Left hindlimb (tissue), 1 donor: Measurements from ENCODE around the gene C17orf75.
"Not testable (repeated sequence)": the region's sequence is repeated elsewhere in the genome, so short reads cannot be mapped to it uniquely, and the experiment has no call there.

ENCODE experiments used
- DNase-seq: peaks from one replicate; pipeline ENCODE4 v3.0.0-alpha.2; 2018

Gene C17orf75

GRCh38 chr17:32342603-32343325 lies 791 bp upstream of the C17orf75 start:
- no peak for DNase-seq

- no peak for DNase-seq
Observed at GRCh38 chr17:32341141-32341856, 674 bp downstream of the C17orf75 start.

- no peak for DNase-seq
Observed at GRCh38 chr17:32335687-32336086, 6.3 kb downstream of the C17orf75 start.

GRCh38 chr17:32335046-32335445 lies 6.9 kb downstream of the C17orf75 start:
- no peak for DNase-seq

- DNase-seq = no peak
Observed at GRCh38 chr17:32333187-32333586, 8.8 kb downstream of the C17orf75 start.

GRCh38 chr17:32331243-32332040 lies 10.5 kb downstream of the C17orf75 start:
- no peak for DNase-seq

- no peak for DNase-seq
Observed at GRCh38 chr17:32330147-32330546, 11.8 kb downstream of the C17orf75 start.

GRCh38 chr17:32327911-32328310 lies 14.1 kb downstream of the C17orf75 start:
- no peak for DNase-seq

GRCh38 chr17:32323811-32324491 lies 18.0 kb downstream of the C17orf75 start:
- no peak for DNase-seq

GRCh38 chr17:32323046-32323445 lies 18.9 kb downstream of the C17orf75 start:
- no peak for DNase-seq

- no peak for DNase-seq
Observed at GRCh38 chr17:32320847-32321246, 21.1 kb downstream of the C17orf75 start.

GRCh38 chr17:32320080-32320479 lies 21.9 kb downstream of the C17orf75 start:
- not testable (repeated sequence) for DNase-seq

- peak; percentile 47 for DNase-seq
Observed at GRCh38 chr17:32319548-32319905, 22.4 kb downstream of the C17orf75 start.

GRCh38 chr17:32318071-32318470 lies 23.9 kb downstream of the C17orf75 start:
- DNase-seq = no peak

GRCh38 chr17:32317353-32317752 lies 24.6 kb downstream of the C17orf75 start:
- DNase-seq = no peak

GRCh38 chr17:32316653-32317052 lies 25.3 kb downstream of the C17orf75 start:
- not testable (repeated sequence) for DNase-seq

GRCh38 chr17:32315171-32315570 lies 26.8 kb downstream of the C17orf75 start:
- DNase-seq = no peak

GRCh38 chr17:32314636-32315035 lies 27.3 kb downstream of the C17orf75 start:
- DNase-seq = no peak

- DNase-seq = no peak
Observed at GRCh38 chr17:32311028-32311536, 30.9 kb downstream of the C17orf75 start.

GRCh38 chr17:32307658-32308057 lies 34.3 kb downstream of the C17orf75 start:
- DNase-seq = no peak

- DNase-seq = no peak
Observed at GRCh38 chr17:32305049-32305448, 36.9 kb downstream of the C17orf75 start.

- no peak for DNase-seq
Observed at GRCh38 chr17:32303781-32304288, 38.1 kb downstream of the C17orf75 start.
